Measurements from ENCODE around the gene CLIC5.

The CLIC5 gene

GRCh38 chr6:45881705-45882467 is 133.8 kb downstream of the CLIC5 start:
- DNase-seq (ENCODE audit: insufficient read length, low spot score), result no peak
- no peak for FAIRE-seq
- TF ChIP-seq POLR2A (IDR thresholded peaks at IDR 0.05; ENCODE audit: low read depth, low read length), result no peak

DNA sequence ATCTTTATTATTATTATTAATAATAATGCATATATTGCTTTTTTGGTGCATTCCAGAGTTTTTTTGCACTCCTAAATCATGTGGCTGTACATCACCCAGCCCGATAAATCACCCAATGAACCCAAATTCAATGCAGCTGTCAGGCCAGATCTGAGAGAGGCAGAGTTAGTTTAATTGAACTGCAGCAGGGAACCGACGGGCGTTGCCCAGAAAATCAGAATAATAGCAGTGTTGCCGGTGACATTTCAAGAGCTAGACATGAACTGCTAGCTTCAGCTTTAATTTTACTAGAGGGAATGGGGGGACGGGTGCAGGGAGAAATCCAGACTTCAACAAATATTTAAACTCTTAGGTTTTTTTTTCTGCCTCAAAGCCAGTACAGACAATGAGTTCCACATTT is 135.0 kb downstream of the CLIC5 start:
- FAIRE-seq (no peak), DNase-seq (ENCODE audit: insufficient read length, low spot score) (no peak)
- TF ChIP-seq POLR2A (IDR thresholded peaks at IDR 0.05; ENCODE audit: low read depth, low read length), result no peak

GRCh38 chr6:45880159-45880558 is 135.5 kb downstream of the CLIC5 start:
- no peak for TF ChIP-seq POLR2A (IDR thresholded peaks at IDR 0.05; ENCODE audit: low read depth, low read length)
- DNase-seq (ENCODE audit: insufficient read length, low spot score) (no peak), FAIRE-seq (no peak)

- FAIRE-seq (no peak), DNase-seq (ENCODE audit: insufficient read length, low spot score) (no peak)
- TF ChIP-seq POLR2A (IDR thresholded peaks at IDR 0.05; ENCODE audit: low read depth, low read length), result no peak
These were observed 137.6 kb downstream of the CLIC5 start for GRCh38 chr6:45877970-45878590.

GRCh38 chr6:45872827-45873365 is 142.8 kb downstream of the CLIC5 start:
- no peak for TF ChIP-seq POLR2A (IDR thresholded peaks at IDR 0.05; ENCODE audit: low read depth, low read length)
- no peak for DNase-seq (ENCODE audit: insufficient read length, low spot score)
- no peak for FAIRE-seq

GRCh38 chr6:45870531-45870930 is 145.1 kb downstream of the CLIC5 start:
- FAIRE-seq (no peak), DNase-seq (ENCODE audit: insufficient read length, low spot score) (no peak)
- no peak for TF ChIP-seq POLR2A (IDR thresholded peaks at IDR 0.05; ENCODE audit: low read depth, low read length)

DNA sequence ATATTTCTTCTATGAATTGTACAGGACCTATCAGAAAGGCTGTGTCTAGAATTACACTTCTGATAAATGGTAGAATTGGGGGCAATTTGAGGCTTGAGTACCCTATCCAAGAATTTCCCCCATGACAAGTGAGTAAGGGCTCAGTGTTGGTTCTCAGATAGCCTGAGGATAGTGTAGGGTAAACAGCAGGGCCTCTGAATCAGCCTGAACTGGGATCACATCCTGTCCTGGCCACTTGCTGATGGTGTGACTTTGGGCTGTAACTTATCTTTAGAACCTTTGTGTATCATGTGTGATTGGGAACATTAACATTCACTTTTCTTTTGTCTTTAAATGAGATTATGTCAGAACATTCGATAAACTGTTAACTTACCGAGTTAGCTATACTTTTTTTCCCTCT is 151.0 kb downstream of the CLIC5 start:
- FAIRE-seq (no peak), DNase-seq (ENCODE audit: insufficient read length, low spot score) (no peak)
- no peak for TF ChIP-seq POLR2A (IDR thresholded peaks at IDR 0.05; ENCODE audit: low read depth, low read length)

GRCh38 chr6:45858691-45859090 is 157.0 kb downstream of the CLIC5 start:
- no peak for FAIRE-seq
- DNase-seq (ENCODE audit: insufficient read length, low spot score), result no peak
- no peak for TF ChIP-seq POLR2A (IDR thresholded peaks at IDR 0.05; ENCODE audit: low read depth, low read length)

DNA sequence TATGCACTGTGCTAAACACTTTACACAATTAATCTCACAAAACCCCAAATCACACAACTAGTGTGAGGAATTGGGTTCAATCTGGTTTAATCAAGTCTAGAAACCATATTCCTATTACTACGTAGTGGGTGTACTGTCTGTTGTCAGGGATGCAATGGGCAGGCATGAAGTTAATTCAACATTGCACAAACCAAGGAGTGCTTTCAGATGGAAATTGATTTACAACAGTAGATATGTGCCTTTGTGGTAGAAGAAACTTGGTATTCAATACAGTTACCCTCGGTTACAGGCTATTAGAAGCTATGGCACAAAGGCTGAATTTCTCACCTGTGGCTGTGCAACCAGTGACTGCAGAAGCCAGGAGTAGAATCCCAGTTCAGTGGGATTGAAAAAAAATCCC is 157.8 kb downstream of the CLIC5 start:
- FAIRE-seq, result no peak
- no peak for DNase-seq (ENCODE audit: insufficient read length, low spot score)
- TF ChIP-seq POLR2A (IDR thresholded peaks at IDR 0.05; ENCODE audit: low read depth, low read length), result no peak

DNA sequence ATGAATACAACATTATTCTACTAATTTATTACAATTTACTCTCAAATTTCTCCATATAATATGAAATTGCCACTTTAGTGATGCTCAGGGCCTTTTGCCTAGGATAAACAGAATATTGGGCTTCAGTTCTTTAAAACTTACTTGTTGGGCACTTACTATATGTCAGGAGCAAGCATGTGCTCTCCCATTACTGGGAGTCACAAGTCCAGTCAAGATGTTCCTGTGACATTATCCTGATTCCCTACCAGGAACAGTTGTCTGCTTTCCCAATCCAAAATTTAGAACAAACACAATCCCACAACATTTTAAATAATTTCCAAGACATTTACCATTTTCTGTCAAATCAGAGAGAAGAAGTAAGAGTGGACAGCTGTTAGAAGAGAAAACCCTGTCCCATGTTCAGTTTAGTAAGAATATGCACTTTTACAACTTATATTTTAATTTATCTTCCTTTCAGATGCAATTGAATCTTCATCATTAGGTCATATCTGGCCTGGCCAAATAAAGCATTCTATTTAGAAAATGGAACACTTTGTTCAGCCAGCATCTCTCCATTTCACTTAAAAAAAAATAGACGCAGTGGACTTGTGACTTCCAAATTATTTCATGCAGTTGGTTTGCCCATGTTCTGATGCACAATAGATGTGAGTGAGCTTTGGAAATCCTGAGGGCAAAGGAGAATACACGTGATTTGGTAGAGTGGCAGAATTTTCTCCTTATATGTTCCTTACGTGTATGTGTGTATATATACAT is 159.8 kb downstream of the CLIC5 start:
- FAIRE-seq (no peak), DNase-seq (ENCODE audit: insufficient read length, low spot score) (no peak)
- no peak for TF ChIP-seq POLR2A (IDR thresholded peaks at IDR 0.05; ENCODE audit: low read depth, low read length)

- no peak for TF ChIP-seq POLR2A (IDR thresholded peaks at IDR 0.05; ENCODE audit: low read depth, low read length)
- no peak for FAIRE-seq
- no peak for DNase-seq (ENCODE audit: insufficient read length, low spot score)
These were observed 161.4 kb downstream of the CLIC5 start for GRCh38 chr6:45854149-45854742.

DNA sequence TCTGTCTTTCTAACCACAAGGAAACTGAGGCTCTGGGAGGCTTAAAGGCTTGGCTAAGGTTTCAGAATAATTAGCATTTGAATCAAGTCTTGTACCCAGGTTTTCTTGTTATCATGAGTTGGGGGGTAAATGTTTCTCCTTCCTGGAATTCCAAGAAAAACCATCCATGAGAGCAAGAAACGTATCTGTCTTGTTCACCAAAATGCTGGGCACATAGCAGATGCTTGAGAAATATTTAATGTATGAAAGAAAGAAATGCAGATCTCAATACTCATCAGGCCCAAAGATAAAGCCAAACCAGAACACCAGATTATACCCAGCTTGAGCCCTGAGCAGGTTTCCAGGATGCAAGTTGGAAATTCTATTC is 164.6 kb downstream of the CLIC5 start:
- DNase-seq (ENCODE audit: insufficient read length, low spot score), result no peak
- FAIRE-seq, result no peak
- TF ChIP-seq POLR2A (IDR thresholded peaks at IDR 0.05; ENCODE audit: low read depth, low read length), result no peak

GRCh38 chr6:45850378-45851033 is 165.2 kb downstream of the CLIC5 start:
- TF ChIP-seq POLR2A (IDR thresholded peaks at IDR 0.05; ENCODE audit: low read depth, low read length), result no peak
- DNase-seq (ENCODE audit: insufficient read length, low spot score) (no peak), FAIRE-seq (no peak)
